ENCODE measurements around the gene GRIPAP1. TPM values are rescaled to one million over a fixed set of nuclear protein-coding genes. Genes with fewer than 3 reads are reported as not detected.

GRIPAP1 gene
- total RNA-seq, 2 donors from 2014 or later: 22.8 to 42.5 TPM

- Histone ChIP-seq H3K36me3 (replicated peaks in 1 of 2; ENCODE audit: insufficient read depth in 1 of 2, low read depth in 2 of 2) (no peaks in the 10 kb centered on the region), H3K9me3 (no peaks in the 10 kb centered on the region), H3K4me1 (peaks cover 21% of the 10 kb centered on the region), H3K27me3 (no peaks in the 10 kb centered on the region), H3K27ac (no peak overlapping the region), H3K4me3 (no peak overlapping the region)
- intact Hi-C loops (cut with DNase I): no loop called here
- WGBS, 2 donors: 86% methylated on average over 1 of the region's 1 CpG; no CpG with 5 or more reads in 1 of the 2 donors
- ATAC-seq (no peak), DNase-seq (no peak)
- TF ChIP-seq CTCF (IDR thresholded peaks at IDR 0.05): no peak
- TF ChIP-seq POLR2A (IDR thresholded peaks at IDR 0.05): no peak
These were observed 53.5 kb downstream of the GRIPAP1 start for GRCh38 chrX:48948589-48948988.

GRCh38 chrX:48945517-48946348, 56.3 kb downstream of the GRIPAP1 start:
- intact Hi-C loops (cut with DNase I): no loop called here
- H3K27me3 ChIP-seq: no peaks in the 10 kb centered on the region
- ATAC-seq: peak; percentile 53
- H3K36me3 ChIP-seq (replicated peaks in 1 of 2; ENCODE audit: insufficient read depth in 1 of 2, low read depth in 2 of 2): no peaks in the 10 kb centered on the region
- peak; percentile 52 to 65 (median 60) for DNase-seq
- H3K9me3 ChIP-seq: no peaks in the 10 kb centered on the region
- peaks cover 24% of the 10 kb centered on the region for H3K4me1 ChIP-seq
- no peak overlapping the region for H3K27ac ChIP-seq
- WGBS, 2 donors: 41 to 50% methylated on average over 5 to 8 of the region's 8 CpGs
- TF ChIP-seq CTCF (IDR thresholded peaks at IDR 0.05): peak; percentile 44 to 67 (median 60)
- no peak for TF ChIP-seq POLR2A (IDR thresholded peaks at IDR 0.05)
- H3K4me3 ChIP-seq: no peak overlapping the region

- H3K4me1 ChIP-seq: peaks cover 29% of the 10 kb centered on the region
- WGBS, 2 donors: 83% methylated on average over 1 to 2 of the region's 2 CpGs
- no peak overlapping the region for H3K27ac ChIP-seq
- TF ChIP-seq POLR2A (IDR thresholded peaks at IDR 0.05) (no peak), CTCF (IDR thresholded peaks at IDR 0.05) (no peak)
- DNase-seq: no peak
- intact Hi-C loops (cut with DNase I): no loop called here
- H3K27me3 ChIP-seq: no peaks in the 10 kb centered on the region
- H3K36me3 ChIP-seq (replicated peaks in 1 of 2; ENCODE audit: insufficient read depth in 1 of 2, low read depth in 2 of 2): no peaks in the 10 kb centered on the region
- ATAC-seq: no peak
- no peaks in the 10 kb centered on the region for H3K9me3 ChIP-seq
- H3K4me3 ChIP-seq: no peak overlapping the region
These were observed 59.2 kb downstream of the GRIPAP1 start for GRCh38 chrX:48942895-48943294.

- H3K36me3 ChIP-seq (replicated peaks in 1 of 2; ENCODE audit: insufficient read depth in 1 of 2, low read depth in 2 of 2): no peaks in the 10 kb centered on the region
- 73% methylated on average over 2 of the region's 2 CpGs; no CpG with 5 or more reads in 1 of the 2 donors for WGBS, 2 donors
- no peak for DNase-seq
- no peak overlapping the region for H3K4me3 ChIP-seq
- H3K4me1 ChIP-seq: peaks cover 20% of the 10 kb centered on the region
- H3K27ac ChIP-seq: no peak overlapping the region
- no peaks in the 10 kb centered on the region for H3K27me3 ChIP-seq
- ATAC-seq: no peak
- TF ChIP-seq CTCF (IDR thresholded peaks at IDR 0.05) (no peak), POLR2A (IDR thresholded peaks at IDR 0.05) (no peak)
- intact Hi-C loops (cut with DNase I): no loop called here
- no peaks in the 10 kb centered on the region for H3K9me3 ChIP-seq
These were observed 61.6 kb downstream of the GRIPAP1 start for GRCh38 chrX:48940404-48940955.

Data from body of pancreas (tissue), 4 donors.